SK-N-SH treated with all-trans-retinoic acid at 6 μM for 48 hours (cell line): ENCODE measurements around the gene IL15.

Experiments
- ATAC-seq: fragments of 200-7000 bp; cut with Tn5 transposase; 3 replicates; pipeline ENCODE4 v1.9.1; 2020; ENCODE audit warnings: mild to moderate bottlenecking, moderate library complexity
- ARNTL ChIP-seq: fragments of 450-650 bp; formaldehyde crosslinking; IDR thresholded peaks from 2 replicates; pipeline ENCODE4 v1.5.0; 2020; ENCODE audit warnings: low read depth, mild to moderate bottlenecking, moderate library complexity, borderline replicate concordance
- BACH2 ChIP-seq: fragments of 250-450 bp; sonication (Bioruptor Pico); IDR thresholded peaks from 2 replicates; pipeline ENCODE4 v1.9.0; 2021; ENCODE audit warnings: mild to moderate bottlenecking, borderline replicate concordance
- CSDC2 ChIP-seq: fragments of 250-450 bp; sonication (Bioruptor Pico); IDR thresholded peaks from 2 replicates; pipeline ENCODE4 v1.5.0; 2020; ENCODE audit warnings: mild to moderate bottlenecking, moderate library complexity
- CSRNP3 ChIP-seq: fragments of 250-450 bp; sonication (Bioruptor Pico); IDR thresholded peaks from 2 replicates; pipeline ENCODE4 v1.5.1; 2021; ENCODE audit warnings: mild to moderate bottlenecking, moderate library complexity

The IL15 gene

GRCh38 chr4:141782205-141782604 is 145.8 kb downstream of the IL15 start:
- TF ChIP-seq BACH2 (CRISPR knock-in tag) = no peak
- TF ChIP-seq ARNTL (CRISPR knock-in tag) = no peak
- no peak for TF ChIP-seq CSRNP3
- no peak for TF ChIP-seq CSDC2 (CRISPR knock-in tag)
- no peak for ATAC-seq
